ENCODE results near the gene ZFP82.

ZFP82 gene

DNA sequence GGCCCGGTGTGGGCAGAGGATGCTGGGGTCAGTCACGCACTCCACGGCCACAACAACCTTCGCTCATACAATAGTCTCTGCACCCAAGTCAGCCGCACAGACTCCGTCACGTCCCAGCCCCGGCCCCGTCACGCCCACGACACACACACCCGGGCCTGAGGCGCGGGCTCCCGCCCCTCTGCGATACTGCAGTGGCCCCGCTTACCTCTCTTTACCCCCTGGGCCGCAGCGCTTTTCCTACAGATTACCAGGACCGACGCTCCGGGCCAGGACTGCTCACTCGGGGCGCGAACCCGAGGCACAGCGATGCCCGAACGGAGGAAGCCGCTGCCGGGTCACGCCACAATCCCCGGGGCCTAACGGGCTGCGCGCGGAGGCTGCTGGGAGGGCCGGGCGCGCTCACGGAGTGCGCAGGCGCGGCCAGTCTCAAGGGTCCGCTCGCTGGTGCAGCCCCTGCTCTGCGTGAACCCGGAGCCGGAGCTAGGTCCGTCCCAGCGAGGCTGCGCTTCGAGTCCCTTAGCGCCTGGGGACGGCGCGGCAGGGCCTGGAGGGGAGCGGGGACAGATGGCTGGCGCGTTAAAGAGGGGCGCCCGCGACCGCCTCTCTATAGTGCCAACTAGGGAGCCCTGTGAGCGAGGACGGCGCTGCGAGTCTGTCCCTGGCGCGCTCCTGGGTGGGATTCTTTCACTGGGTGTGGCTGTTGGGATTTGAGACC lies at the start of gene ZFP82:
TSS of gene ZFP82 (minus strand) at position 358 of the 715 bp plus-strand sequence. CDS start 8,855 bp downstream, outside the sequence.
- peak; percentile 81 to 83 for DNase-seq

- no peak for DNase-seq
Observed at GRCh38 chr19:36460046-36460445, 41.6 kb upstream of the ZFP82 start.

- DNase-seq, result no peak
Observed at GRCh38 chr19:36456831-36457230, 38.4 kb upstream of the ZFP82 start.

GRCh38 chr19:36449059-36449670 lies 30.7 kb upstream of the ZFP82 start:
- no peak for DNase-seq

DNA sequence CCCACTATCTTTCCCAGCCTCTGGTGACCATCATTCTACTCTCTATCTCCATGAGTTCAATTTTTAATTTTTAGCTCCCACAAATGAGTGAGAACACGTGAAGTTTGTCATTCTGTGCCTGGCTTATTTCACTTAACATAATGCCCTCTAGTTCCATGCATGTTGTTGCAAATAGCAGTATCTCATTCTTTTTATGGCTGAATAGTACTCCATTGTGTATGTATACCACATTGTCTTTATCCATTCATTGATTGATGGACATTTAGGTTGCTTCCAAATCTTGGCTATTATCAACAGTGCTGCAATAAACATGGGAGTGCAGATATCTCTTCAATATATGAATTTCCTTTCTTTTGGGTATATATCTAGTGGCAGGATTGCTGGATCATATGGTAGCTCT lies 22.9 kb upstream of the ZFP82 start:
- no peak for DNase-seq

GRCh38 chr19:36436531-36436930 lies 18.1 kb upstream of the ZFP82 start:
- no peak for DNase-seq

- no peak for DNase-seq
Observed at GRCh38 chr19:36423925-36424324, 5.5 kb upstream of the ZFP82 start.

DNA sequence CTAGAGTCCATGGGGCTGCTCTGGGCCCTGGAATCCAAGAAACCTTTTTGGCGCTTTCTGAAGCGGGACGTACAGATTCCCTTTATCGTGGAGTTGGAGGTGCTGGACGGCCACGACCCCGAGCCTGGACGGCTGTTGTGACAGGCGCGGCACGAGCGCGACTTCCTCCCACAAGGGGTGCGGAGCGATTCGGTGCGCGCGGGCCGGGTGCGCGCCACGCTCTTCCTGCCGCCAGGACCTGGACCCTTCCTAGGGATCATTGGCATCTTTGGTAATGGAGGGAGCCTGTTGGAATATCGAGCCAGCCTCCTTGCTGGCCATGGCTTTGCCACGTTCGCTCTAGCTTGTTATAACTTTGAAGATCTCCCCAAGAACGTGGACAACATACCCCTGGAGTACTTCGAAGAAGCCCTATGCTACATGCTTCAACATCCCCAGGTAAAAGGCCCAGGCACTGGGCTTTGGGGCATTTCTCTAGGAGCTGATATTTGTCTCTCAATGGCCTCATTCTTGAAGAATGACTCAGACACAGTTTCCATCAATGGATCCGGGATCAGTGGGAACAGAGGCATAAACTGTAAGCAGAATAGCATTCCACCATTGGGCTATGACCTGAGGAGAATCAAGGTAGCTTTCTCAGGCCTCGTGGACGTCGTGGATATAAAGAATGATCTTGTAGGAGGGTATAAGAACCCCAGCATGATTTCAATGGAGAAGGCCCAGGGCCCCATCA lies 3.5 kb upstream of the ZFP82 start:
- no peak for DNase-seq

DNA sequence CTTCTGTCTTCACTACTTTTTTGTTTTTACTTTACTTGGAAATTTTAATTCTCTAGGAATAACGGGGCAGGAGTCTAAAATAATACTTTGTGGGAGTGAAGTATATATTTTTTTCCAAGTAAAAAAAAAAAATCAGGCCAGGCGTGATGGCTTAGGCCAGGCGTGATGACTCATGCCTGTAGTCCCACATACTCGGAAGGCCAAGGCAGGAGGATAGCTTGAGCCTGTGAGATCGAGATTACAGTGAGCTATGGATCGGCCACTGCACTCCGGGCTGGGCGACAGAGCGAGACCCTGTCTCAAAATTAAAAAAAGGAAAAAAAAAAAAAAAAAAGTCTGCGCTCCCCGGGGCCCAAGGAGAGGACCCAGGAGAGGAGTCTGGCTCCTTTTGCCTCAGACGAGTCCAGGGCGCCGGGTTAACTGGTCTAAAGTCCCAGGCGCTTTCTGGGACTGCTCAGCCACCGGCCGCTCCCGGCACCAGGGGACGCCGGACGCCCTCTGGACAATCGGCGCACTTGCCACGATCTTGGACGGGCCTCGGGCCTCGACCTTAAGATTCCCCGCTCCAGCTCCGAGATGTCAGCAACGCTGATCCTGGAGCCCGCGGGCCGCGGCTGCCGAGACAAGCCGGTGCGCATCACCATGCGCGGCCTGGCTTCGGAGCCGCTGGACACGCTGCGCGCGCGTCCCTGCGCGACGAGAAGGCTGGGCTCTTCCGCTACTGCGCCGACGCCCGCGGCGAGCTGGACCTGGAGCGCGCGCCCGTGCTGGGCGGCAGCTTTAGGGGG lies 2.7 kb upstream of the ZFP82 start:
- DNase-seq, result no peak

- DNase-seq, result no peak
Observed at GRCh38 chr19:36417752-36418286, 625 bp downstream of the ZFP82 start.

DNA sequence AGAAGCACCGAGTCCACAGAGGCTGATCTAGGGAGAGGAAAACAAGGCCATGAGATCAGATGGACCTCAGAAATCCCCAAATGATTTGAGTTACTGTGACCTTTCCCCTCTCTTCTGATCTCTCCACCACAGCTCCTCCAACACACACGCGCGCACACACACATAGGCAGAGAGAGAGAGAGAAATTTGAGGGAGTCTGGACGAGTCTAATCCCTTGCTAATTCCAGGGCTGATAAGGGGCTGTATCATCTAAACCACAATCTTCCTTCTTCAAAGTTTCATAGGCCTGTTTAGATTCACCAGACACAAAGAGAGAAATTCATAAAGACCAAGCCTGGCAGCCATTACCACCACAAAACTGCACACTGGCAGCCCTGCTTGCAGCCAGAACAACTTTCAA lies 8.6 kb downstream of the ZFP82 start:
- DNase-seq, result no peak

DNA sequence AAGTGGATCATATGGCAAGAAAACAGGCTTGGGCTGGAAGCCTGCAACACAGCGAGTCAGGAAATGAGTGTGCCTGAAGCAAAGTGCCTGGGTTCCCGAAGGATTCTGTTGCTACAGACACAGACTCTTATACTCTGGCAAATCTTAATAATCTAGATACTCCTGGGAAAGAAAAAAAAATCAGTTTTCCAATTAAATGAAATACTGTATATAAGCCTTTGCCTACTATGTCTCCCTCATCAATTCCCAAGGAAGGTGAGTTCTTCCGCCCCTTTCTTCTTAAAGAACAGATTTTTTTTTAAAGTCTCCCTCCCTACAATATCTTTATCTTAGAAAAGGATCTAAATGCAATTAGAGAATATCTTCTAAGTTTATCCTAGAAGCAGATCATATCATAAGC lies 10.3 kb downstream of the ZFP82 start:
- DNase-seq, result no peak

GRCh38 chr19:36404498-36404897 lies 13.9 kb downstream of the ZFP82 start:
- DNase-seq, result no peak

- no peak for DNase-seq
Observed at GRCh38 chr19:36401475-36401874, 17.0 kb downstream of the ZFP82 start.

DNA sequence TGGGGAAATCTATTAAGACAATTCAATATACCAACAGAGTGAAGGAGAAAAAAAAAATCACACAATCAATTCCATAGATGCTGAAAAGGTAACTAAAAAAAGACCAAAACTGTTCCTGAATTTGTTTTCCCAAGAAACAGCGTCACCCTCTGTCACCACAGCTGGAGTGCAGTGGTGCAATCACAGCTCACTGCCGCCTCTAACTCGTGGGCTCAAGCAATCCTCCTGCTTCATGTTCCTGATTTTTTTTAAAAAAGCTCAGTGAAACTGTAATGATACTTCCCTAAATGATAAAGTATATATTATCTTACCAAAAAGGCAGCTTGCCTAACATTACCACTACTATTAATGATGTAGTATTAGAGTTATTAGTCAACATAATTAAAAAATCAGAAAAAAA lies 19.9 kb downstream of the ZFP82 start:
- DNase-seq, result no peak

GRCh38 chr19:36392916-36393673 lies 25.3 kb downstream of the ZFP82 start:
- no peak for DNase-seq

DNA sequence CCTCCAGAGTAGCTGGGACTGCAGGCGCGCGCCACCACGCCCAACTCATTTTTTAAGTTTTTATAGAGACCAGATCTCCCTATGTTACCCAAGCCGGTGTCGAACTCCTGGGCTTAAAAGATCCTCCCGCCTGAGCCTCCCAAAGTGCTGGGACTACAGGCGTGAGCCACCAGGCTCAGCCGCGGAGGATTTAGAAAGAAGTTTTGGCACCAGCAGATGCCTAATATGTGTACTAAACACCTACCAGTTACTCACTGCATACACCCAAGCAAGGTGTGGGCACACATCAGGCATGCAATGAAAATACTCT lies 39.0 kb downstream of the ZFP82 start:
- no peak for DNase-seq

DNA sequence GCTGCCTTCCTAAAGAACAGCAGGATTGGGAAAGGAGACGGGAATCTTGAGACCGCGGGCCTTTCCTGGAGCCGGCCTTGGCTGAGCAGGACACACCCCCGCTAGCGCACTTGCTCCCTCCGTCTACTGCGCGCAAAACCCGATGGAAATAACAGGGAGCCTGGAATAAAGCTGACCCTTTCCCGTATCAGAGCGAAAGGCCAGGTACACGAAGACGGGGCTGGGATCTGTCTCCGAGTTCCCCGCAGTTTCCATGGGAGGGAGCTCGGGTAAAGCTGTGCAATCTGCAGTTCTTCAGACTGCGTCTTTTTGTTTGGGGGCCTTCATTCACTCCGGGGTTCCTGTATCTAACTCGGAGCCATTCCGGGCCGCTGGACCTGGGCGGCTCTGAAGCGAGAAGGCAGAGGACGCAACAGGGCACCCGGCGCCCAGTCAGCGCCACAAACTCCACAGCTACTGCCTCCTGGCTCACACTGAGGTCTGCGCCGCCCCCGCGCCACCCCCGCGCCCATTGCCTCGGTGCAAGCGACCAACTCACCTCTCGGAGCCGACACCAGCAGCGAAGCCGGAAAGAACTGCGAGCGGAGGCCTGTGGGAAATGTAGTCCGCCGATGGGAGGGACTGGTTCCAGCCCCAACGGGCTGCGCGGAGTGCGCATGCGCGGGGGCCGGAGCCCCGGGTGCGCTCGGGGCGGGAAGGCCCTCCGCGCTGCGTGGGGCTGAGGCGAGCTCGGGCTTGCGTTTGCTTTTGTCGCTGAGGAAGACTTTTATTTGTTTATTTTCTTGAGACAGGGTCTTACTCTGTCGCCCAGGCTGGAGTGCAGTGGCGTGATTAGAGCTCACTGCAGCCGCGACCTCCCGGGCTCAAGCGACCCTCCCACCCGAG lies 39.6 kb downstream of the ZFP82 start, which contains the start of gene ZFP14:
TSS of gene ZFP14 (minus strand) at position 577 of the 885 bp plus-strand sequence. CDS start 11,309 bp downstream, outside the sequence.
- peak; percentile 95 to 97 for DNase-seq

- DNase-seq, result no peak
Observed at GRCh38 chr19:36377541-36378178, 40.8 kb downstream of the ZFP82 start.

- no peak for DNase-seq
Observed at GRCh38 chr19:36373638-36374156, 44.7 kb downstream of the ZFP82 start.
